ENCODE measurements around the gene CYP4B1.

DNA sequence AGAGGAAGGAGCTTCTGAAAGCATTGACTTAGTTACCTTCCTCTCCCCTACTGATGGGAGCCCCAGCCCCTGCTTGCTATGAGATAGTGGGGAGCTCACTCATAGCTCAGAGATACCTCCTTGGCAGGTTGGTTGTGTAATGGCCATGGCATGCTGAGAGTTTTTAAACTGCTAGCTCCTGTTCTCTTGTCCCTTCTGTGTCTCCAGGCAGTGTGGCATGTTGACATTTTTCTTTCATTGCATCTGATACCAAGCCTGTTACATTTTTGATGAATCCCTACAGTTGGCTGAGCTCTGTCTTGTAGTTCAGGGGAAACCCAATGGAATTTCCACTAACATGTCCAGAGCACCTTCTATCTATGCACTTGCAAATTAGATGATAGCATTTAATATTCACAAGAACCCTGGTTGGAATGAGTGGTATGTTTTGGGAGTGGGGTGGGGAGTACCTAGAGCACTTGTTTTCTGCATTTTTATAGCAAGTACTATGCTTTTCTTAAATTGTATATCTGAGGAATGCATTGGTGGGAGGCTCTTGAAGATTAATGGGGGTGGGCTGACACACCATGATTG lies 40.8 kb upstream of the CYP4B1 start:
- TF ChIP-seq CTCF (conservative IDR thresholded peaks at IDR 0.05 in 1 of 2, IDR thresholded peaks at IDR 0.05 in 1 of 2; ENCODE audit: low read depth in 1 of 2, low read length in 2 of 2) (no peak), EZH2 (IDR thresholded peaks at IDR 0.05; ENCODE audit: low read length, missing control alignments) (no peak)
